GM18526 (cell line): ENCODE measurements around the gene EFHC1.

Experiments
- POLR2A ChIP-seq: IDR thresholded peaks from 3 replicates; pipeline ENCODE4 v1.6.1; 2011; ENCODE audit not compliant: insufficient read length; ENCODE audit errors: extremely low read depth

Gene EFHC1

DNA sequence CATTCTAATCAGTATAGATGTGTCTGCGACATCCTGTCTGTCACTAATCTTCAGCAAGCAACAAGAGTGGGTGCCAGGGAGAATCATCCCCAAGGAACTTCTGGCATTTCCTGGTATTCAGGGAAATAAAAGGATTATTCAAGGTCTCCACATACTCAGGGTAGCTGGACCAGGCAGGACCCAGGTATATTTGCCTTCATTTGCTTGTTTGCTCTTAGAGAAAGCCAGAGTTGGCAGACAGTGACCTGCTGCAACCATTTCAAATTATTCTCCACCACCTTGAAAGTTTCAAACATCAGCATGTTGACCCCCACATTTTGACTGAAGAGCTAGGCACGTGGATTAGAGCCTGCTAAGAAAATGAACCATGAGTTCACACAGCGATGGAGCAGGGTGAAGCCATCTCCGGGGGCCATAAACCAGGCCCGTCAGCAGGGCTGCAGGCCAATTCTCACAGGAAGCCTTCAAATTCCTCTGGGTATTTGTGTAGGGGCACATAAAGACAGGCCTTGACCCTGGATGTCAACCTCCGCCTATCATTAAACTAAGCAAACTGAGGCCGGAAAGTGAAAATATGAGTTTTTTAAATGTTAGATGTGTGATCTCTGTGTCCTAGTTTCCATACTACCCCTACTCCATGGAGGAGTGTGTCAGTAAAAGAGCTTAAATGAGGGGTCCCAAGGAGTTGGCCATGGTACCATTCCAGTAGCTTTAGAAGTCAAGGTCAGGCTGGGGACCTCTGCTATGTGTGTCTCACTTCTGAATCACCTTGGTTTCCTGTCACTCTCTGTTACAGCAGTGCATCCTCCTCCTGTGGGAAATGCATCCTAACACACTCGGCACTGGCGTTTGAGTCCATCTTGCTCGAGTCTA is 123.8 kb downstream of the EFHC1 start:
- TF ChIP-seq POLR2A, result no peak

GRCh38 chr6:52544602-52545405 is 124.7 kb downstream of the EFHC1 start:
- no peak for TF ChIP-seq POLR2A

DNA sequence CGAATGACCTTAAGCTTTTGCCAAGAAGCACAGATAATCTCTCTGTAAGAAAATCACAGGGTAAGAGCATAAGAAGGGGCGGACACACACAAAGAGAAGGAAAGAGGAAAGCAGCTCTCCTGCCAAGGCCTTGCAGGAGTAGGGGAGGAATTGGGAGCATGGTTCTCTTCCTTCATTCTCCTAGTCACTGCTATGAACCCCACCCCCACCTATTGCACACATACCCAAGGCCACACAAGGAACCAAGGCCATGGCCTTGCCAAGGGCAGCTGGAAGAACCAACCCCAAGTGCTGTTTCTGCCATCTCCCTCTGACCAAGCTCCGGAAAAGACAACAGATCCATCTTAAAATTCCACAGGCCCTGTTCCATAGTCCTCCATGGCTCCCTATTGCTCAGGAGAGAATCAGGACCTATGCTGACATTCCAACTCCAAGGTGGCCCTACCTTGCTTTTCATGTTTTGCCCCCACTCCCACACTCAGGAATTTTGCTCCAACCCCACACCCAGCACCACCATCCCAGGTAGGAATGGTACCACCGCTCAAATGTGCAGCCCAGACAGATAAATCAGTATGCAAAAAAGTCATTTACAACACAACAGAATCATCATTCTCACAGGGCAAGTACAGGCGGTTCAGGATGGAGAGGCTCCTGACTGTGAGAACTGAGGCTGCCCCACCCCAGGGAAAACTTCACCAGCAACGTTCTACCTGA is 125.4 kb downstream of the EFHC1 start:
- TF ChIP-seq POLR2A, result no peak

- no peak for TF ChIP-seq POLR2A
Measured at GRCh38 chr6:52546192-52546591, 126.0 kb downstream of the EFHC1 start.

DNA sequence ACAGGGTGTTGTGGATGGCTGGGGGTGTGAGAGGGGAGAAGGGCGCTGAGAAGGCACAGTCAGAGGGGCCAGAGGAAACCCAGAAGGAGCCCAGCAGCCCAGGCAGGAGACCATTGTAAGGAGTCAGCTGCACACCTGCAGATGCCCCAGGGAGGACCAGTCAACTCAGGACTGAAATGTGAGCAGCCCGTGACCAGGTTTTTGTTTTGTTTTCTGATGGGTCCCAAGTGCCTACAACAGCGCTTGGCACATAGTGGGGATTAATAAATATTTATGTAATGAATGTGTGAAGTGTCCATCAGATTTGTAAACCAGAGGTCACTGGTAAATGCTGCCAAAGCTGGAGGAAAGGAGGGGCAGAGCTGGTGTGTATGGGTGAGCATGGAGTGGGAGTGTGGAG is 126.5 kb downstream of the EFHC1 start:
- TF ChIP-seq POLR2A, result no peak

DNA sequence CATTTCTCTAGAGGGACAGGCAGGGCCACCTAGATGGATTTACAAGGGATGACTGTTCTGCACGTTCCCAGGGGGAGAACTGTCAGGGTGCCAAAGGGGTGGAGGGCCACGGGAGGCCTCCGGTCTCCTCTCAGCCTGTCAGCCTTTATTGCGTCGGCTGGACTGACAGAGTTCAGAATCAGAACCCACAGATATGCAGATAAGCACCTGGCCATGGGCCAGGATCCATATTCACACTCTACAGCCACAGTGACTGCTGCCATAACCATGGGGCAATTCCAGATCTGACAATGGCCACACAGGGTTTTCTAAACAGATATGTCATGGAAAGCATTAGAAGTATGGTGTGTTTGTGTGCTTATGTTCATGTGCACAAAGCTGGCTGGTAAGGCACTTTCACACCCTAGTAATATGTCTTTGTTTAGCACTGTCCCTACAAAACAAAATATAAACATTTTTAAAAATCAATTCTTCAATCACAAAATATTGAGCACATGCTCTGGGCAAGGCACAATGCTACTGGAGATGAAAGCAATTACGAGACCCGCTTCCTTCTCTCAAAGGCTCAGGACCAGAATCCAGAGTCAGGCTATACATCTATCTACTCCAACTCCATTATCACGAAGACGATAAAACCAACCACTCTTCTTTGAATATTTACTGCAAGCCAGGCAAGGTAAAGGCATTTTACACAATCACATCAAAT is 127.7 kb downstream of the EFHC1 start:
- no peak for TF ChIP-seq POLR2A

- TF ChIP-seq POLR2A, result no peak
Measured at GRCh38 chr6:52548353-52548713, 128.2 kb downstream of the EFHC1 start.

GRCh38 chr6:52548999-52549398 is 128.9 kb downstream of the EFHC1 start:
- TF ChIP-seq POLR2A, result no peak

GRCh38 chr6:52549428-52549827 is 129.3 kb downstream of the EFHC1 start:
- no peak for TF ChIP-seq POLR2A

GRCh38 chr6:52550014-52550575 is 130.0 kb downstream of the EFHC1 start:
- no peak for TF ChIP-seq POLR2A

- TF ChIP-seq POLR2A, result no peak
Measured at GRCh38 chr6:52550870-52551269, 130.7 kb downstream of the EFHC1 start.

GRCh38 chr6:52551483-52552277 is 131.5 kb downstream of the EFHC1 start:
- TF ChIP-seq POLR2A, result no peak

DNA sequence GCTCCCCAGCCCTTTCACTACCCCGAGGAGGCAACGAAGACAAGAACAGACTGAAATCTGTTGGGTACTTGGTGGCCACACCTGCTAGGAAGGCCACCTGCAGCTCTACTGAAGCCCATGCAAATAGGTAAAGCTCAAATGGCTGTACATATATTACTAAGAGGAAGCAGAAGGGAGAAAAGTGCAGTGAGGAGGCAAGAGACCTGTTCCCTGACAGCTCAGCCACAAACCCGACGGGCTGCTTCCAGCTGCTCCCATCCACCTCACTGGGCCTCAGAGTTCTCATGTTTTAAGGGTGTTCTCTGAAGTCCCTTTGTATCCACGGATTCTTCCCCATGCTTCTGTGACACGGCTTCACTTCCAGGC is 132.1 kb downstream of the EFHC1 start:
- no peak for TF ChIP-seq POLR2A

- TF ChIP-seq POLR2A, result no peak
Measured at GRCh38 chr6:52553158-52553557, 133.0 kb downstream of the EFHC1 start.
